ENCODE results near the gene CDC42EP4. TPM values are rescaled to one million over a fixed set of nuclear protein-coding genes. Genes with fewer than 3 reads are reported as not detected.

CDC42EP4 gene
- total and polyA plus RNA-seq, 8 donors: 23.2 to 93.3 (median 44.8) TPM

- H3K4me3 ChIP-seq: peak overlapping the region in 2 of 4 donors; percentile 87 to 93
- peak overlapping the region; percentile 93 to 100 (median 99) for H3K27ac ChIP-seq
- intact Hi-C loops (cut with DNase I; ENCODE audit: low total_unique reads): no loop called here
- peaks cover 49 to 82% (median 77%) of the 10 kb centered on the region in 4 donors for H3K4me1 ChIP-seq
- H3K27me3 ChIP-seq: no peaks in the 10 kb centered on the region
- peak; percentile 75 to 78 for DNase-seq
- TF ChIP-seq POLR2A (IDR thresholded peaks at IDR 0.05) (no peak), EP300 (IDR thresholded peaks at IDR 0.05) (no peak), POLR2AphosphoS5 (IDR thresholded peaks at IDR 0.05) (peak in 2 of 3 donors; percentile 5 to 40), CTCF (IDR thresholded peaks at IDR 0.05) (no peak)
- H3K36me3 ChIP-seq: no peaks in the 10 kb centered on the region
- no peaks in the 10 kb centered on the region for H3K9me3 ChIP-seq
- WGBS, 5 donors: 30 to 61% (median 45%) methylated on average over 5 to 9 of the region's 9 CpGs
Measured at GRCh38 chr17:73307130-73307529, 4.7 kb downstream of the CDC42EP4 start.

DNA sequence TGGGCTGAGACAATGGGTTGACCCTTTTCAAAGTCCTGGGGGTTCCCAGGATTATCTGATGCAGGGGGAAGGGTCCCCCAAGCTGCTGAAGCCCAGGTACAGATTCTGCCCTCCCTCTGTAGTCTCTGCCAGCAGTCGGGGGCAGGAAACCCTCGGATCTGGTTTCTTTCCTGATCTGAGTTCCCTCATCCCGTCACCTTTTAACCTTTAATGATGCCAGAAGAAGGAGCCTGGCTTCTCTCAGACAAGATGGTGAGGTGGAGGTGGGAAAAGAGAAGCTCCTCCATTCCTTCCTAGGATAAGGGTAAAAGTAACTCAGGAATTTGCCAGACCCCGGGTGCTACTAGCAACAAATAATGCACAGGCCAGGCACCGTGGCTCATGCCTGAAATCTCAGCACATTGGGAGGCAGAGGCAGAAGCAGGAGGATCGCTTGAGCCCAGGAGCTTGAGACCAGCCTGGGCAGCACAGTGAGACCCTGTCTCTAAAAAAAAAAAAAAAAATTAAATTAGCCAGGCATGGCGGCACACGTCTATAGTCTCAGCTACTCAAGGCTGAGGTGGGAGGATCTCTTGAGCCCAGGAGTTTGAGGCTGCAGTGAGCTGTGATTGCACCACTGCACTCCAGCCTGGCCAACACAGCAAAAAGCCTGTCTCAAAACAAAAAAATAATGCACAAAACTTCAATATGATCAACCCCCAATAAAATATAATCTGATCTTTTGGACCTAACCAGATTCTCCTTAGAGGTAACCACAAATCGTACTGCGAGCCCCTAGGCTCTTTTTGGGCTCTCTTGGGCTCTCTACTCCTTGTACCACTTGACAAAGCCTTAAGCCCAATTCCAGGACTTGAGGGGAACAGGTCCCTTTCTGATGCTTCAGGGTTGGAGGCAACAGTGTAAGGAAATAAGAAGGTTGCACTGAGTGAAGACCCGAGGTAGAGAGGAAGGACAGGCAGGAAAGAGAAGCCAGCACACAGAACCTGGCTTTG lies 5.7 kb downstream of the CDC42EP4 start:
- intact Hi-C loops (cut with DNase I; ENCODE audit: low total_unique reads): no loop called here
- no peaks in the 10 kb centered on the region for H3K36me3 ChIP-seq
- H3K9me3 ChIP-seq: no peaks in the 10 kb centered on the region
- TF ChIP-seq EP300 (IDR thresholded peaks at IDR 0.05) (no peak), POLR2A (IDR thresholded peaks at IDR 0.05) (no peak), CTCF (IDR thresholded peaks at IDR 0.05) (no peak), POLR2AphosphoS5 (IDR thresholded peaks at IDR 0.05) (no peak)
- 41 to 49% (median 42%) methylated on average over 11 of the region's 11 CpGs for WGBS, 5 donors
- H3K4me1 ChIP-seq: peaks cover 59 to 92% (median 85%) of the 10 kb centered on the region in 4 donors
- H3K27me3 ChIP-seq: no peaks in the 10 kb centered on the region
- no peak for DNase-seq
- H3K4me3 ChIP-seq: peak overlapping the region; percentile 30 to 93 (median 34)
- peak overlapping the region; percentile 80 to 100 (median 99) for H3K27ac ChIP-seq

- H3K9me3 ChIP-seq: no peaks in the 10 kb centered on the region
- peaks cover 63 to 100% (median 91%) of the 10 kb centered on the region in 4 donors for H3K4me1 ChIP-seq
- peak overlapping the region; percentile 30 to 42 (median 34) for H3K4me3 ChIP-seq
- intact Hi-C loops (cut with DNase I; ENCODE audit: low total_unique reads): no loop called here
- peak overlapping the region; percentile 80 to 100 (median 99) for H3K27ac ChIP-seq
- no peaks in the 10 kb centered on the region for H3K36me3 ChIP-seq
- 9 to 17% (median 12%) methylated on average over 13 to 16 of the region's 16 CpGs for WGBS, 5 donors
- DNase-seq: peak; percentile 54 to 89
- peak; percentile 42 to 93 (median 69) for TF ChIP-seq POLR2AphosphoS5 (IDR thresholded peaks at IDR 0.05)
- TF ChIP-seq CTCF (IDR thresholded peaks at IDR 0.05): peak in 1 of 7 experiments; percentile 34
- no peak for TF ChIP-seq POLR2A (IDR thresholded peaks at IDR 0.05)
- no peak for TF ChIP-seq EP300 (IDR thresholded peaks at IDR 0.05)
- no peaks in the 10 kb centered on the region for H3K27me3 ChIP-seq
Measured at GRCh38 chr17:73304971-73305812, 6.6 kb downstream of the CDC42EP4 start.

DNA sequence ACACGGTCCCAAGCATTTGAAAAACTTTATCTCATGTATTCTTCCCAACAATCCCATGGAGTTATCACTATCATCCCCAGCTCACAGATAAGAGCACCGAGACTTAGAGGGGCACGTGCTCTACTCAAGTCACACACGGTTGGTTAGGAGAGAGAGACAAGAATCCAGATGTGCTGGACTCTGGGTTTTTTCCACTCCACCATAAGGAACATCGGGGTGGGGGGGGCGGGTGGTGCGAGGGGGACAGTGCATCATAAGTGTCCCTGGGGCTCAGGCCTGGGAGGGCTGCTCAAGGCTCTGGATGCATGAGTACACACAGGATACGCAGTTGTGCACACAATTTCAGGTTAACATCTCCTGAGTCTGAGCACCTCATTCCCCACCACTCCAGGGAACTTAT lies 7.4 kb downstream of the CDC42EP4 start:
- no peak for DNase-seq
- Histone ChIP-seq H3K4me1 (peaks cover 68 to 100% (median 91%) of the 10 kb centered on the region in 4 donors), H3K27me3 (no peaks in the 10 kb centered on the region), H3K4me3 (peak overlapping the region in 3 of 4 donors; percentile 32 to 42 (median 36)), H3K27ac (peak overlapping the region; percentile 80 to 100 (median 99)), H3K9me3 (no peaks in the 10 kb centered on the region), H3K36me3 (no peaks in the 10 kb centered on the region)
- TF ChIP-seq EP300 (IDR thresholded peaks at IDR 0.05) (no peak), CTCF (IDR thresholded peaks at IDR 0.05) (no peak)
- 22 to 37% (median 26%) methylated on average over 8 of the region's 8 CpGs for WGBS, 5 donors
- intact Hi-C loops (cut with DNase I; ENCODE audit: low total_unique reads): no loop called here

Data from stomach (tissue), 9 donors.